GM12878 (cell line): ENCODE data around the gene NUP155. TPM values are rescaled to one million over a fixed set of nuclear protein-coding genes. Genes with fewer than 3 reads are reported as not detected.

Experiments used
- BACH1 ChIP-seq: fragments of 450-650 bp; IDR thresholded peaks from 2 replicates; pipeline ENCODE4 v1.6.1; 2017; ENCODE audit warnings: mild to moderate bottlenecking, borderline replicate concordance
- BRCA1 ChIP-seq: IDR thresholded peaks from 2 replicates; pipeline ENCODE4 v1.6.1; 2011; ENCODE audit warnings: low read depth, low read length, improper control_type of control experiment
- CBFB ChIP-seq: IDR thresholded peaks from 2 replicates; pipeline ENCODE4 v1.6.1; 2016; ENCODE audit warnings: antibody characterized with exemption, low read depth
- CHD4 ChIP-seq: fragments of 200-600 bp; sonication (generic); IDR thresholded peaks from 2 replicates; pipeline ENCODE4 v1.6.1; 2016; ENCODE audit warnings: mild to moderate bottlenecking
- DPF2 ChIP-seq: fragments of 450-650 bp; IDR thresholded peaks from 2 replicates; pipeline ENCODE4 v1.6.1; 2017; ENCODE audit warnings: mild to moderate bottlenecking
- EED ChIP-seq: sonication (generic); IDR thresholded peaks from 2 replicates; pipeline ENCODE4 v1.6.1; 2016; ENCODE audit warnings: antibody characterized with exemption, low read depth
- ETV6 ChIP-seq, 2 experiments: fragments of 450-650 bp in 1 of 2; IDR thresholded peaks in 1 of 2; conservative IDR thresholded peaks in 1 of 2; 2 replicates each; pipeline ENCODE4 v1.6.1; 2014; ENCODE audit warnings: antibody characterized with exemption in 1 of 2, borderline replicate concordance in 1 of 2, low read depth in 1 of 2, mild to moderate bottlenecking in 1 of 2, moderate library complexity in 1 of 2
- IKZF2 ChIP-seq, 2 experiments: fragments of 450-650 bp; IDR thresholded peaks; 2 replicates each; pipeline ENCODE4 v1.6.1; 2017; ENCODE audit warnings: mild to moderate bottlenecking in 2 of 2, moderate library complexity in 2 of 2
- KAT2A ChIP-seq: conservative IDR thresholded peaks from 2 replicates; pipeline ENCODE4 v1.6.1; 2011; ENCODE audit warnings: low read depth, low read length; ENCODE audit not compliant: control insufficient read depth
- LARP7 ChIP-seq: fragments of 450-650 bp; IDR thresholded peaks from 2 replicates; pipeline ENCODE4 v1.6.1; 2017; ENCODE audit warnings: mild to moderate bottlenecking
- MEF2B ChIP-seq: fragments of 450-650 bp; IDR thresholded peaks from 2 replicates; pipeline ENCODE4 v1.6.1; 2018; ENCODE audit warnings: mild to moderate bottlenecking, moderate library complexity; ENCODE audit not compliant: partially characterized antibody, poor library complexity, severe bottlenecking
- POLR2A ChIP-seq: IDR thresholded peaks from 2 replicates; pipeline ENCODE4 v1.6.1; 2011; ENCODE audit warnings: low read depth, mild to moderate bottlenecking, low read length
- RAD21 ChIP-seq: IDR thresholded peaks from 2 replicates; pipeline ENCODE4 v1.6.1; 2011; ENCODE audit warnings: mild to moderate bottlenecking, low read depth, low read length, moderate library complexity; ENCODE audit not compliant: insufficient read depth
- RCOR1 ChIP-seq: conservative IDR thresholded peaks from 2 replicates; pipeline ENCODE4 v1.6.1; 2012; ENCODE audit warnings: low read depth, low read length, improper control_type of control experiment
- SUZ12 ChIP-seq: fragments of 200-600 bp; sonication (generic); IDR thresholded peaks from one replicate; pipeline ENCODE4 v1.6.1; 2018; ENCODE audit warnings: antibody characterized with exemption, mild to moderate bottlenecking; ENCODE audit not compliant: unreplicated experiment
- TCF3 ChIP-seq: IDR thresholded peaks from 2 replicates; pipeline ENCODE4 v1.6.1; 2012; ENCODE audit warnings: low read depth, mild to moderate bottlenecking, low read length, borderline replicate concordance; ENCODE audit not compliant: insufficient read depth
- ZBED1 ChIP-seq: IDR thresholded peaks from 2 replicates; pipeline ENCODE4 v1.6.1; 2016; ENCODE audit warnings: borderline replicate concordance
- ZNF207 ChIP-seq: fragments of 450-650 bp; IDR thresholded peaks from 2 replicates; pipeline ENCODE4 v1.6.1; 2014; ENCODE audit warnings: antibody characterized with exemption, mild to moderate bottlenecking, borderline replicate concordance
- polyA plus RNA-seq, 11 experiments: library from polyadenylated mRNA; depleted of rRNA in 4 of 11; unstranded in 6 of 11; stranded (reverse) in 5 of 11; fragments of >200 nt; fragmentation: Nextera tagmentation in 4 of 11; fragmentation: Illumina TruSeq in 1 of 11; extraction: Ambion mirVana in 4 of 11; extraction: Trizol in 1 of 11; gene quantifications; 1 replicate in 1 of 11; 2 replicates in 10 of 11; pipeline versions ENCODE4 v1.2.1 to v1.2.3, GENCODE V29; 2011 to 2016; ENCODE audit warnings: inconsistent platforms in 2 of 11, missing spikeins in 2 of 11, low read depth in 1 of 11
- total RNA-seq, 4 experiments: library from RNA; depleted of rRNA in 3 of 4; stranded (reverse); fragments of >200 nt in 3 of 4; fragmentation: Illumina TruSeq in 1 of 4; extraction: Trizol in 1 of 4; gene quantifications; 2 replicates each; pipeline versions ENCODE4 v1.2.1 to v1.2.3, GENCODE V29; 2013 to 2021
- TF ChIP-seq, protein P1 (sequence below): fragments of 150-350 bp; IDR thresholded peaks from 2 replicates; pipeline ENCODE4 v1.6.1; 2014; ENCODE audit warnings: mild to moderate bottlenecking, low read depth, low read length
- TF ChIP-seq, protein P2 (sequence below): fragments of 450-650 bp; IDR thresholded peaks from 2 replicates; pipeline ENCODE4 v1.6.1; 2018; ENCODE audit warnings: borderline replicate concordance, mild to moderate bottlenecking; ENCODE audit not compliant: partially characterized antibody
- TF ChIP-seq, protein P3 (sequence below): IDR thresholded peaks from 2 replicates; pipeline ENCODE4 v1.6.1; 2012; ENCODE audit warnings: improper control_type of control experiment, low read depth, low read length; ENCODE audit not compliant: insufficient replicate concordance

NUP155 gene
- total and polyA plus RNA-seq, 10 of the 15 experiments (the other 5 are each of a cell fraction or from before 2014, with no cell fraction given): 15.9 to 58.6 (median 37.1) TPM

DNA sequence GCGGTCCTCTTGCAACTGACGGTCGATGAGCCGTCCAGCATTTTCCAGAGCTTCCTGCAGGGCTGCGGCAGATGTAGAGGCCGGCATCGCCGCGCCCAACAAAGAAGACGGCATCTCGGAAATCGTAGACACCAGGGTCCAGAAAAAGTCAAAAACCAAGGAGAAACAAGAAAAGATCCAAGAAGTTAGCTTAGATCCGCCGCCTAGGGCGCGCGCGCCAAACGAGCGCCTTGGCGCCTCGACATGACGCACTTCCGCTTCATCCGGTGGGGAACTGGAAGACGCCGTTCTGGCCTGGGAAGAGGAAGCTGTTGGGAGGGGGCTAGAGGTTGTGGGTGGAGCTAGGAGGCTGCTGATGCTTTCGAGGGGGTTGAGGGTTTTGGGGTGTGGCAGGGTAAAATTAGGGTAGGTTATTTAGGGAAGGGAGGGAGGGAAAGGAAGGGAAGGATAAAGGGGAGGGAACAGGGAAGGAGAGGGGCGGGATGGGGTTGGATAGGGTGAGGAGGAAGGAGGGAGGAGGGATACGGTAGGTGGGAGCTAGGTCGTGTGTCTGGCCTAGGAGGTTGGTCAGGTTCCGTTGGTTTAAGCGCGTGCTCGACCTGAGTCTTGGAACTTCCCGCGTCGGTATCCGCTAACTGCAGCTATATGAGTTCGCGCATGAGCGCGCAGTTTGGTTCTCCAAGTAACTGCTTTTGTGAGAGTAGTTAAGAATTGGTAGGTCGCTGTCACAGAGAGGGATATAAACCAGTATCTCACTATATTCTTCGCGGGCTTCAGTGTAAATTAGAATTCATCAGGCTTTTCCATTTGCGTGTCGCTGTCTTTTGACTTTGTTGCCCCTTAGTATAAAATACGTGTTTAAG is at the start of gene NUP155 (continued):
- peak in 1 of 2 experiments; percentile 84; a peak in 1 of 4 replicates for TF ChIP-seq ETV6 (conservative IDR thresholded peaks at IDR 0.05 in 1 of 2, IDR thresholded peaks at IDR 0.05 in 1 of 2; ENCODE audit: borderline replicate concordance in 1 of 2, low read depth in 1 of 2)
- TF ChIP-seq MEF2B: peak; percentile 37
- TF ChIP-seq, protein P1, sequence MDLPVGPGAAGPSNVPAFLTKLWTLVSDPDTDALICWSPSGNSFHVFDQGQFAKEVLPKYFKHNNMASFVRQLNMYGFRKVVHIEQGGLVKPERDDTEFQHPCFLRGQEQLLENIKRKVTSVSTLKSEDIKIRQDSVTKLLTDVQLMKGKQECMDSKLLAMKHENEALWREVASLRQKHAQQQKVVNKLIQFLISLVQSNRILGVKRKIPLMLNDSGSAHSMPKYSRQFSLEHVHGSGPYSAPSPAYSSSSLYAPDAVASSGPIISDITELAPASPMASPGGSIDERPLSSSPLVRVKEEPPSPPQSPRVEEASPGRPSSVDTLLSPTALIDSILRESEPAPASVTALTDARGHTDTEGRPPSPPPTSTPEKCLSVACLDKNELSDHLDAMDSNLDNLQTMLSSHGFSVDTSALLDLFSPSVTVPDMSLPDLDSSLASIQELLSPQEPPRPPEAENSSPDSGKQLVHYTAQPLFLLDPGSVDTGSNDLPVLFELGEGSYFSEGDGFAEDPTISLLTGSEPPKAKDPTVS: no peak
- peak; percentile 69; the same call in 1 of the 2 replicates for TF ChIP-seq CBFB
- TF ChIP-seq CHD4: no peak
- TF ChIP-seq ZBED1: 0 out of 2 replicates have a peak, but pooled peaks have one; percentile 35
- no peak for TF ChIP-seq BRCA1
- no peak for TF ChIP-seq RAD21
- peak; percentile 40 for TF ChIP-seq SUZ12
- no peak for TF ChIP-seq KAT2A
- no peak; the same call in 1 of the 2 replicates for TF ChIP-seq ZNF207
- 0 out of 2 replicates have a peak, but pooled peaks have one; percentile 54 for TF ChIP-seq BACH1
- no peak for TF ChIP-seq TCF3
- TF ChIP-seq, protein P2, sequence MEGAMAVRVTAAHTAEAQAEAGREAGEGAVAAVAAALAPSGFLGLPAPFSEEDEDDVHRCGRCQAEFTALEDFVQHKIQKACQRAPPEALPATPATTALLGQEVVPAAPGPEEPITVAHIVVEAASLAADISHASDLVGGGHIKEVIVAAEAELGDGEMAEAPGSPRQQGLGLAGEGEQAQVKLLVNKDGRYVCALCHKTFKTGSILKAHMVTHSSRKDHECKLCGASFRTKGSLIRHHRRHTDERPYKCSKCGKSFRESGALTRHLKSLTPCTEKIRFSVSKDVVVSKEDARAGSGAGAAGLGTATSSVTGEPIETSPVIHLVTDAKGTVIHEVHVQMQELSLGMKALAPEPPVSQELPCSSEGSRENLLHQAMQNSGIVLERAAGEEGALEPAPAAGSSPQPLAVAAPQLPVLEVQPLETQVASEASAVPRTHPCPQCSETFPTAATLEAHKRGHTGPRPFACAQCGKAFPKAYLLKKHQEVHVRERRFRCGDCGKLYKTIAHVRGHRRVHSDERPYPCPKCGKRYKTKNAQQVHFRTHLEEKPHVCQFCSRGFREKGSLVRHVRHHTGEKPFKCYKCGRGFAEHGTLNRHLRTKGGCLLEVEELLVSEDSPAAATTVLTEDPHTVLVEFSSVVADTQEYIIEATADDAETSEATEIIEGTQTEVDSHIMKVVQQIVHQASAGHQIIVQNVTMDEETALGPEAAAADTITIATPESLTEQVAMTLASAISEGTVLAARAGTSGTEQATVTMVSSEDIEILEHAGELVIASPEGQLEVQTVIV: peak; percentile 70
- no peak; the same call in 1 of the 2 replicates for TF ChIP-seq LARP7
- TF ChIP-seq DPF2: no peak
- TF ChIP-seq POLR2A: peak; percentile 92
- peak; percentile 81; the same call in 1 of the 2 replicates for TF ChIP-seq RCOR1
- TF ChIP-seq, protein P3, sequence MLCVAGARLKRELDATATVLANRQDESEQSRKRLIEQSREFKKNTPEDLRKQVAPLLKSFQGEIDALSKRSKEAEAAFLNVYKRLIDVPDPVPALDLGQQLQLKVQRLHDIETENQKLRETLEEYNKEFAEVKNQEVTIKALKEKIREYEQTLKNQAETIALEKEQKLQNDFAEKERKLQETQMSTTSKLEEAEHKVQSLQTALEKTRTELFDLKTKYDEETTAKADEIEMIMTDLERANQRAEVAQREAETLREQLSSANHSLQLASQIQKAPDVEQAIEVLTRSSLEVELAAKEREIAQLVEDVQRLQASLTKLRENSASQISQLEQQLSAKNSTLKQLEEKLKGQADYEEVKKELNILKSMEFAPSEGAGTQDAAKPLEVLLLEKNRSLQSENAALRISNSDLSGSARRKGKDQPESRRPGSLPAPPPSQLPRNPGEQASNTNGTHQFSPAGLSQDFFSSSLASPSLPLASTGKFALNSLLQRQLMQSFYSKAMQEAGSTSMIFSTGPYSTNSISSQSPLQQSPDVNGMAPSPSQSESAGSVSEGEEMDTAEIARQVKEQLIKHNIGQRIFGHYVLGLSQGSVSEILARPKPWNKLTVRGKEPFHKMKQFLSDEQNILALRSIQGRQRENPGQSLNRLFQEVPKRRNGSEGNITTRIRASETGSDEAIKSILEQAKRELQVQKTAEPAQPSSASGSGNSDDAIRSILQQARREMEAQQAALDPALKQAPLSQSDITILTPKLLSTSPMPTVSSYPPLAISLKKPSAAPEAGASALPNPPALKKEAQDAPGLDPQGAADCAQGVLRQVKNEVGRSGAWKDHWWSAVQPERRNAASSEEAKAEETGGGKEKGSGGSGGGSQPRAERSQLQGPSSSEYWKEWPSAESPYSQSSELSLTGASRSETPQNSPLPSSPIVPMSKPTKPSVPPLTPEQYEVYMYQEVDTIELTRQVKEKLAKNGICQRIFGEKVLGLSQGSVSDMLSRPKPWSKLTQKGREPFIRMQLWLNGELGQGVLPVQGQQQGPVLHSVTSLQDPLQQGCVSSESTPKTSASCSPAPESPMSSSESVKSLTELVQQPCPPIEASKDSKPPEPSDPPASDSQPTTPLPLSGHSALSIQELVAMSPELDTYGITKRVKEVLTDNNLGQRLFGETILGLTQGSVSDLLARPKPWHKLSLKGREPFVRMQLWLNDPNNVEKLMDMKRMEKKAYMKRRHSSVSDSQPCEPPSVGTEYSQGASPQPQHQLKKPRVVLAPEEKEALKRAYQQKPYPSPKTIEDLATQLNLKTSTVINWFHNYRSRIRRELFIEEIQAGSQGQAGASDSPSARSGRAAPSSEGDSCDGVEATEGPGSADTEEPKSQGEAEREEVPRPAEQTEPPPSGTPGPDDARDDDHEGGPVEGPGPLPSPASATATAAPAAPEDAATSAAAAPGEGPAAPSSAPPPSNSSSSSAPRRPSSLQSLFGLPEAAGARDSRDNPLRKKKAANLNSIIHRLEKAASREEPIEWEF: no peak
- TF ChIP-seq EED: peak; percentile 71
- peak; percentile 89 to 92 for TF ChIP-seq IKZF2 (IDR thresholded peaks at IDR 0.05)
